NCI-H1436 treated with DMSO at 0.1 percent for 48 hours (cell line): Measurements from ENCODE around the gene EXOC1.
A peak's percentile ranks its signal among the peaks of the same experiment; 100 is the strongest.
"Not testable (repeated sequence)": the region's sequence is repeated elsewhere in the genome, so short reads cannot be mapped to it uniquely, and the experiment has no call there.

Source experiments
- DNase-seq: peaks from one replicate; lab custom pipeline; 2025; lab: John Stamatoyannopoulos, UW

Gene EXOC1, protein sequence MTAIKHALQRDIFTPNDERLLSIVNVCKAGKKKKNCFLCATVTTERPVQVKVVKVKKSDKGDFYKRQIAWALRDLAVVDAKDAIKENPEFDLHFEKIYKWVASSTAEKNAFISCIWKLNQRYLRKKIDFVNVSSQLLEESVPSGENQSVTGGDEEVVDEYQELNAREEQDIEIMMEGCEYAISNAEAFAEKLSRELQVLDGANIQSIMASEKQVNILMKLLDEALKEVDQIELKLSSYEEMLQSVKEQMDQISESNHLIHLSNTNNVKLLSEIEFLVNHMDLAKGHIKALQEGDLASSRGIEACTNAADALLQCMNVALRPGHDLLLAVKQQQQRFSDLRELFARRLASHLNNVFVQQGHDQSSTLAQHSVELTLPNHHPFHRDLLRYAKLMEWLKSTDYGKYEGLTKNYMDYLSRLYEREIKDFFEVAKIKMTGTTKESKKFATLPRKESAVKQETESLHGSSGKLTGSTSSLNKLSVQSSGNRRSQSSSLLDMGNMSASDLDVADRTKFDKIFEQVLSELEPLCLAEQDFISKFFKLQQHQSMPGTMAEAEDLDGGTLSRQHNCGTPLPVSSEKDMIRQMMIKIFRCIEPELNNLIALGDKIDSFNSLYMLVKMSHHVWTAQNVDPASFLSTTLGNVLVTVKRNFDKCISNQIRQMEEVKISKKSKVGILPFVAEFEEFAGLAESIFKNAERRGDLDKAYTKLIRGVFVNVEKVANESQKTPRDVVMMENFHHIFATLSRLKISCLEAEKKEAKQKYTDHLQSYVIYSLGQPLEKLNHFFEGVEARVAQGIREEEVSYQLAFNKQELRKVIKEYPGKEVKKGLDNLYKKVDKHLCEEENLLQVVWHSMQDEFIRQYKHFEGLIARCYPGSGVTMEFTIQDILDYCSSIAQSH

DNA sequence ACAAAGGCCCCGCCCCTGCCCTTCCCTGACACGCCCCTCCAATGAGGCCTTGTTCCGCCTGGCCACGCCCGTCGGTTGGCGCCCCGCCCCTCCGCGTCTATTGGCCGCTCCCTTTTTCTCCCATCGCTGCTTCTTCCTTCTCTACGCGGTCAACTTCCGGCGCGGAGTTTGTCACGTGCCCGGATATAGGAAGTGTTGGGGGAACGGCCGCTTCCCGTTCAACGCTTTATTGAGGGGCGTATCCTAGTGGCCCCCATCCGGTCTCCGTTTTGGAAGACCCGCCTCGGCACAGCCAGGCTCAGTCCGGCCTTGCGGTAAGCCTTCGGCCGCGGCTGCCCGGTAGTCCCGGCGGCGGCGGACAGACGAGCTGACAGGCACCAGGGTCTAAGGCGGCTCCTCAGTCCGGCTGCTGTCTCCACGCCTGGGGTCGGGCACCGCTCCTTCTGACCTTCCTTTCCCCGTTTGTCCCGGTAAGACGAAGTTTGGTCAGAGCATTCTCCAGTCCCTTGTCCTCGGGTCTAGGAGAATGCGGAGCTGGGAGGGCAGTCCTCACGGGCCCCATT is at the start of gene EXOC1:
EXOC1 (plus strand) TSS at position 165 of the 563 bp plus-strand sequence. CDS start 4,676 bp downstream, outside the sequence.
- DNase-seq = peak; percentile 86

DNA sequence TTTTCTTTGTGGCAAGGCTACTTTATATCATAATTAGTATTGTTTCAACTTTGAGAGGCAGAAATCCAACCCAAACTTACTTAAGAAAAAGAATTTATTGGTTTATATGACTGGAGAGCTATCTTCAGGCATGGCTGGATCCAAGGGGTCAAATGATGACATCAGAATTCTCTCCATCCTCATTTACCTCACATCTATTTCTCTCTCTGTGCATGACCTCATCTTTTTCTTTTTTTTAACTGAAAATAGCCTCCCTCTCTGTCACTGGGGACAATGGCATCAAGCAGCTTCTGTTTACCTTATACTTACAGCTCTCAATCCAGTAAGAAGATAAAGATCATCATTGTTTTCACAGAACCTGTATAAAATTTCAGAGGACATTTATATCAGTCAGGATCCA is 45.9 kb upstream of the EXOC1 start:
- DNase-seq = no peak

DNA sequence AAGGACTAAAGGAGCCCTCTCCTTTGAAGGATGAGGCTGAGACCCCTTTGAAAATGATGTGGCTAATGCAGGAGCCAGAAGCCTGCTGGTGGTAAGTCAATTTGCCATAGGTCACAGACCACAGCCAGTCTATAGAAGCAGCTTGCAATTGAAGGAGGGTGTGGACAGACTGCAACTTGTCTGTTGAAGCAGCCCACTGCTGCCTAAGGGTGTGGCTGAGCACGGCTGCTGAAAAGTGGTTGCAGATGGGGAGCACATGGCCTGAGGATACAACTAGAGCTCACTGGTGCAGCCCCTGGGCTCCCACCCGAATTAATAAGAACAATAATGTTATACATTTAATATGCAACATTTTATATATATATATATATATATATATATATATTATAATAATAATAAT is 45.3 kb upstream of the EXOC1 start:
- no peak for DNase-seq

DNA sequence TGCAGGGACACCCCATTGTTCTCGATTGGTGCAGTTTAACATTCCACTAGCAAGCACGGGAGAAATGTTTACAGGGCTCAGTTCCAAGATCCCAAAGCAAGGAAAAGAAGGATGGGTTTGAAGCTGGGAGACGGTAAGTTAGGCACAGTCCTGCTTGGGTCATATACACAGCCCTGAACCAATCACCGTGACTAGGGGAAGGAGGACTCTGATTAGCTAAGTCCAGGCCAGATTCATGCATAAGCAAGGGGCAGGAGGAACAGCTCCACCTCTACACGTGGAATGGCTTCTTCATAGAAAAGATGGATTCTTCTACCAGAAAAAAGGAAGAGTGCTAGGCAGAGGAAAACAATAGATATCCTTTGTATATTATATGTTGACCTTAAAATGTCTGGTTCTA is 44.8 kb upstream of the EXOC1 start:
- DNase-seq = no peak

DNA sequence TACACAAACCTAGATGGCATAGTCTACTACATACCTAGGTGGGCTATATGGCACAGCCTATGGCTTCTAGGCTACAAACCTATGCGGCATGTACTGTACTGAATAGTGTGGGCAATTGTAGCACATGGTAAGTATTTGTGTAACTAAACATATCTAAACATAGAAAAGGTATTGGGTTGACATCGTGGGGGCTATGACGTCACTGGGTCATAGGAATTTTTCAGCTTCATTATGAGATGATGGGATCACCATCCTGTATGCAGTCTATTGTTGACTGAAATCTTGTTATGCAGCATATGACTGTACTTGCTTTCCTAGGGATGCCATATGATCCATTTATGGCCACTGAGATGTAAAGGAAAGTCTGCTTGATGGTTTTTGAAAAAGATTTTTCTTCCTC is 35.8 kb upstream of the EXOC1 start:
- no peak for DNase-seq

DNA sequence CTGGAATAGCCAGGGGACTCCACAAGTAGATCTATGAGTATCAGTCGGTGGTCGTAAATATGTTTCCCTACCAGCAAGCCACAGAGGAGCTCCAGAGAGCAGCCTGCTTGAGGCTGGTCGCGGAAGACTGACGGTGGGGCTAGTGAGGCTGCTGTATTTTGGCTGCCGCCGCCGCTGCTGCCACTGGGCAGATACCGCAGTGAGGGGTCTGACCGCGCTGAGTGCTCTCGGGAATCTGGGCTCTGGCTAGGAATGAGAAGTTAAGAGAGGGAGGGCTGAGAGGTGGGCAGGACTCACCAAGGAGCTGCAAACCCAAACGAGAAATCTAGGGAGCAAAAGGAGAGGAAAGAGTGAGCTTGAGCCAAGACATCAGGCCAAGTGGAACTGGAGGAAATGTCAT is 33.8 kb upstream of the EXOC1 start, which contains the start of gene EXOC1L:
EXOC1L (plus strand) TSS at position 157 of the 400 bp plus-strand sequence; CDS start at position 394, 237 bp downstream.
- DNase-seq = no peak

DNA sequence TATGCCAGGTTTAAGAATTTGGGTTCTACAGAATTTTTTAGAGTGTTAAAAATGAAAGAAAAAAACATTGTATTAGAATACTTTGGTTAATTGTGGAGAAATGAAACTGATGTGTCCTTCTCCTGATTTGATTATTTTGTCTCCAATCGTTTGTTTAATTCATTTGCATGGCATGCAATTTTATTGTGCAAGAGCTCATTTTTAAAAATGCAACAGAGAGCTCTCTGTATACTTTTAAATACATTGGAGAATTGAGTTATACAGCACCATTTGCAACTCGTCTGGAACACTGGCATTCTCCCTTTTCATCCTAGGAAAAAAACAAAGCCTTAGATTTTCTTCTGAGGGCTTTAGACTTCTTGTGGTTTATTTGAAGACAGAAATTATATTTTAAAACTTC is 33.2 kb upstream of the EXOC1 start:
- DNase-seq = no peak

DNA sequence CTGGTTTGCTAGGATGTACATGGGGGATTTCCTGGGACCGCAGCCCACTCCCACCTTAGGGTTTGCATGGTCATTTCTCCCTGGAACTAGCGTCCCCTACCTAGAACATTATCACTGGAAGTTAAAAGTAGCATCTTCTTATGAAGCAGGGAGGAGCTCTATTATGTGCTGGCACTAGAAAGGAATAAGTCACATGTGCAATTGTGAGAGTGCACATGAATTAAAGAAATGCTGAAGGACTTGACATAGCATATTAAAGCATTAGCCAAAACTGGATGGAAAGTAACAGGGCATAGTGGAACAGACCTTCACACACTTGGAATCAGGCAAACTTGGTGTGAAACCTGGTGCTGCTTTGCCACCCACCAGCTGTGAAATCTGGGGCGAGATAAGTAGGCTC is 31.1 kb upstream of the EXOC1 start:
- DNase-seq = no peak

DNA sequence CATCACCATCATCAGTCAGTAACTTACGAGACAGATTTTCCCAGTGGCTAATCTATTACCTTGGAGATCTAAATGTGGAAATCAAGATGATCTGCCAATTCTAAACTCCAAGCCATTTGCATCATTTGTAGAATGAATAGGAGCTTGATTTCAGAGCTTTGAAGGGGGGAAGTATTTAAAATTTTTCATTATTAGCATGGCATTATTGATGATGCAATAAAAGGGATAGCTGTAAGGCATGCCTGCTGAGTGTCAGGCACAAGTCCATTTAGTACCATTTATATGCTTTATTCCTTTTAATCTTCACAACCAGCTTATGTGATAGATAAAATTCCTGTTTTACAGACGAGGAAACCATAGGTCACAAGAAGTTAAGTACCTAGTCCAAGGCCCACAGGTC is 28.6 kb upstream of the EXOC1 start:
- no peak for DNase-seq

DNA sequence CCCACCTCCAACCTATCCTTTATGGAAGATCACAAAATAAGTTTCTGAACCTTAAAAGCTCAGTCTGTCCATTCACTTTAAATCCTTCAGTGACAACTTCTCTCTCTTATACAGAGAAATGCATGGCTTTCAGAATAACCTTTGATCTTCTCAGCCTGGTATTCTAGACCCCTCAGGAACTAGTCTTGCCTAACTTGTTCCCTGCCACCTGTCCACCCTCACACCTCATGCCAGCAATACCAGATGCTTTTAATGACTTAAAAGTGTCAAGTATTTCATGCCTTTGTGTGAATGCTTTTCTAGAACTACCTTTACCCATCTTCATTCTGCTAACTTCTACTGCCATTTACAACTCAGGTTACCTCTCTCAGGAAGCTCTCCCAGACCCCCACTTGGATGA is 26.5 kb upstream of the EXOC1 start:
- no peak for DNase-seq

DNA sequence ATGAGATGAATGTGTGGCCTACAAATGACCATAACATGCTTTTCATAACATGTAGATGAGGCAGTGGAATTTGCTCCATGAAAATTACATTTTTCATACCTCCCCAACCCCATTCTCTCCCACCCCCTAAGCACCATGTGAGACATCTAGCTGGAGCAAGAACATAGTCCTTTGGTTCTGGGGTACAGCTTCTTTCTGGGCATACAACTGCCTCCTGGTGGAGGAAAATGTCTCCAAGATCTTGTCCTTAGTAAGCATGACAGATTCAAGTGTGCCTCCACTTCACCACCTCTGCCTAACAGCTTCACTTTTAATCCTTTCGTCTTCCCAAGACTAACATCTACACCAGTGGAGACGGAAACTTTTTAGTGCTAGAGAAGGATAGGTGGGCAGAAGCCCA is 25.9 kb upstream of the EXOC1 start:
- DNase-seq = no peak

DNA sequence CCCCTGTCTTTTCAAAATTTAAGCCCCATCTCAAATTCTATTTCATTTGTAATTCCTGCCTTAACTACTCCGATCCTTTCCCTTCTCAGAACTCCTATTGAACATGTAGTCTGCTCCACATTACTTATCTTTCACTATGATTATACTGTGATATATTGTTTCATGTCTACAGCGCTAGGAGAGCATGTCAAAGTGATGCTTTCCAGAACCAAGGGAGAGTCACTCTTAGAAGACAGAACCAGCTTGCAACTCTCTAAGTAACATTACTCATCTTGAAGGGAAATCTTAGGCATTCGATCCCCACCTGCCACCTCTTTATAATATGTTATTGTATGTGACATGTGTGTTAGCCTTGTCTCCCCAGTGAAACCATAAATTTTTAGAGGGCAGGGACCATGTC is 23.4 kb upstream of the EXOC1 start:
- DNase-seq = no peak

DNA sequence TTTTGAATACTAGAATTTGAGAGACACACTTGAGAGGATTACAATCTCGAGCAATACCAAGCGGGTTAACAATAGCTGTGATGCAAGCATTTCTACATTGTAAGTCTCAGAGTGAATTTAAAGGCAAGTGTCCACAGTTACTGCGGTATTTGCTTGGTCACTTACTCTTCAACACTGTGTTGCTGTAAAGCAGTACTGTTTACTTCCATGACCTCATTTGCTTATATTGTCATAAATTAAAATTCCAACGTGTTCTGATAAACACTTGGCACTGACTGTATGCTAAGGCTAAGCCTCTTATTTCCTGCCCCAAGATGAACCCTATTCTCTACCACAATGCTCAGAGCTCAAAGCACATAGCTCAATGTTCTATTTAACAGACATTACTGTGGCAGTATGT is 22.7 kb upstream of the EXOC1 start:
- no peak for DNase-seq

DNA sequence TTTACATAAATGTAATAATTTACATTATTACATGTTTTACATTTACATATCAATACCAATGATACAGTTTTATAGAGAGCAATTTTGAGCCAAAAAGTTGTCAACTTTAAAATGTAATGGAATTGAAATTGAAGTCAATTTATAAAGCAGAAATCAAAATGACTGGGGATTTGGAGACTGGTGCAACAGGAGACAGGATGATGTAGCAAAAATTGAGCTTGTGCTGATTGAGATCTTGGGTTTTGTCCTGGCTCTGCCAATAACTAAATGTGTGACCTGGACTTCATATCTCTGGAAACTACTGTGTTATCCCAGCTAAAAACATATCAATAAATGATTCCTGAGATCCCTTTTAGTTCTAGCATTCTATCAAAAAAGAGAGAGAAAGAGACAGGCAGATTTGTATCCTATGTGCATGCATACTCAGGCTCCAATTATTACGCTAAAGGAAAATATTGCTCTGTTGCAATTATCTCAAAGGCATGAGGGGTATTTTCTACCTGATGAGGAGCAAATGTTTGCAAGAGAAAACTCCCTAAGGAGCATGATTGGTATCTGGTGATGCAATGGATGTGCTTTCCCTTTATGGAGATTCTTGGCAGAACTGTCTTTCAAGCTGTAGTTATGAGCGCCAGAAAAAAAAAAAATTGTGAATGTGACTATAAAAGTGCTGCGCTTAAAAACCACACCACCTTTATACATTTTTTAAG is 19.2 kb upstream of the EXOC1 start:
- no peak for DNase-seq

DNA sequence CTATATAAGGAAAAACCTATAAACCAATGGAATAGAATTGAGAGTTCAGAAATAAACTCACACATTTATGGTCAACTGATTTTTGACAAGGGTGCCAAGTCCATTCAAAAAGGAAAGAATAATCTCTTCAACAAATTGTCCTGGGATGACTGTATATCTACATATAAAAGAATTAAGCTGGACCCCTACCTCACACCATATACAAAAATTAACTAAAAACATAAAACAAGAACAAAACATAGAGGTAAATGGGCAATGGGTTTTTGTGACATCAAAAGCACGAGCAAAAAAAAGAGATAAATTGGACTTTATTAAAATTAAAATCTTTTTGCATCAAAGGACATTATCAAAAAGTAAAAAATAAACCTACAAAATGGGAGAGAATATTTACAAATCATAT is 15.5 kb upstream of the EXOC1 start:
- no peak for DNase-seq

DNA sequence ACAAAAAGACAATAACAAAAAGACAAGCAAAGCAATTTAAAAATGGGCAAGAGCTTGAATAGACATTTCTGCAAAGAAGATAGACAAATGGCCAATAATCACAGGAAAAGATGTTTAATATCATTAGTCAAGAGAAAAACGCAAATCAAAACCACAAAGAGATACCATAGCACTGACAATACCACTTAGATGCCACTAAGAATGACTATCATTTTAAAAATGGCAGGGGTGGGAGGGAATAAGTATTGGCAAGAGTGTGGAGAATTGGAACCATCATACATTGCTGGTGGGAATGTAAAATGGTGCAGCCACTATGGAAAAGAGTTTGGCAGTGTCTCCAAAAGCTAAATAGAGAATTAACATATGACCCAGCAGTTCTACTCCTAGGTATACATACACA is 15.1 kb upstream of the EXOC1 start:
- DNase-seq = no peak

DNA sequence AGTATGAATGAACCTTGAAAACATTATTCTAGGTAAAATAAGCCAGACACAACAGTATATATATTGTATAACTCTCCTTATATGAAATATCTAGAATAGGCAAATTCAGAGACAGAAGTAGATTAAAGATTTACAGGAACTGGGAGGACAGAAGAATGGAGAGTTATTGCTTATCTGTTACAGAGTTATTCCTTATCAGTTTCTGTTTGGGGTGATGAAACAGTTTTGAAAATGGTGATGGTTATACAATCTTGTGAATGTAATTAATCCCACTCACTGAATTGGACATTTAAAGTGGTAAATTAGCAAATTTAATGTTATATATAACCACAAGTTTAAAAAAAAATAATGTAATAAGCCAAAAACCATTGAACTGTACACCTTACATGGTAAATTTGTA is 14.5 kb upstream of the EXOC1 start:
- no peak for DNase-seq

DNA sequence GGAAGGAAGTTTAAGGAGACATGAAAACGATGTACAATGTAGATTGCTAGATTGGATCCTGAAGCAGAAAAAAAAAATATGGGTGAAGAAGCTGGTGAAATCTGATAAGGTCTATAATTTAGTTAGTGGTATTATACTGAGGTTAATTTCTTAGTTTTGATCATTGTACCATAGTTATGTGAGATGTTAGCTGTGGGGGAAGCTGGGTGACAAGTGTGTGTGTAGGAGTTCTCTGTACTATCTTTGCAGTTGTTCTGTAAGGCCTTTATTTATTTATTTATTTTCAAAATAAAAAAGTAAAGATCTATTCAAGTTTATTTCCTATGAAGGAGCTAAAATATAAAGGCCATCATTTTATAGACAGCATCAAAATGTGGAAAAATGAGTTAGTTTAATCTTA is 12.5 kb upstream of the EXOC1 start:
- DNase-seq = no peak

DNA sequence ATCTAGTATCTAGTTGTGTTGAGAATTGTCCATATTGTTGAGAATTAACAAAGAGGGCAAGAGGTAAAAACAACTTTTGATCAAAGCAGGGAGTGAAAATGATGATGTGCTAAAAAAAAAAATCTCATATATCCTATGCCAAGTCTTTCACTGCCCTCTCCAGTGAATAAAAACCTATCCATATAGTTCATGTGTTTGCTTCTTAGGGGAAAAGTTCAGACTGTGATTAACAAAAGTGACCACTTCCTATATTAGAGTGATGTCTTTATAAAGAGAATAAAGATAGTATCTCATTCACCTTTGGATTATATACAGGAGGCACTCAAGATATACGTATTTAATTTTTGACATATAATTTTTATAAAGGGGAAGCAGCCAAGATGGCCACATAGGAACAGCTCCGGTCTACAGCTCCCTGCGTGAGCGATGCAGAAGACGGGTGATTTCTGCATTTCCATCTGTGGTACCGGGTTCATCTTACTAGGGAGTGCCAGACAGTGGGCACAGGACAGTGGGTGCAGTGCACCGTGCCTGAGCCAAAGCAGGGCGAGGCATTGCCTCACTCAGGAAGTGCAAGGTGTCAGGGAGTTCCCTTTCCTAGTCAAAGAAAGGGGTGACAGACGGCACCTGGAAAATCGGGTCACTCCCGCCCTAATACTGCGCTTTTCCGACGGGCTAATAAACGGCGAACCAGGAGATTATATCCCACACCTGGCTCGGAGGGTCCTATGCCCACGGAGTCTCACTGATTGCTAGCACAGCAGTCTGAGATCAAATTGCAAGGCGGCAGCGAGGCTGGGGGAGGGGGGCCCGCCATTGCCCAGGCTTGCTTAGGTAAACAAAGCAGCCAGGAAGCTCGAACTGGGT is 11.8 kb upstream of the EXOC1 start:
- DNase-seq = not testable (repeated sequence)

DNA sequence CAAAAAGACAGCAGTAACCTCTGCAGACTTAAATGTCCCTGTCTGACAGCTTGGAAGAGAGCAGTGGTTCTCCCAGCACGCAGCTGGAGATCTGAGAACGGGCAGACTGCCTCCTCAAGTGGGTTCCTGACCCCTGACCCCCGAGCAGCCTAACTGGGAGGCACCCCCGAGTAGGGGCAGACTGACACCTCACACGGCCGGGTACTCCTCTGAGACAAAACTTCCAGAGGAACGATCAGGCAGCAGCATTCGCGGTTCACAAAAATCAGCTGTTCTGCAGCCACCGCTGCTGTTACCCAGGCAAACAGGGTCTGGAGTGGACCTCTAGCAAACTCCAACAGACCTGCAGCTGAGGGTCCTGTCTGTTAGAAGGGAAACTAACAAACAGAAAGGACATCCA is 11.1 kb upstream of the EXOC1 start:
- DNase-seq = not testable (repeated sequence)

DNA sequence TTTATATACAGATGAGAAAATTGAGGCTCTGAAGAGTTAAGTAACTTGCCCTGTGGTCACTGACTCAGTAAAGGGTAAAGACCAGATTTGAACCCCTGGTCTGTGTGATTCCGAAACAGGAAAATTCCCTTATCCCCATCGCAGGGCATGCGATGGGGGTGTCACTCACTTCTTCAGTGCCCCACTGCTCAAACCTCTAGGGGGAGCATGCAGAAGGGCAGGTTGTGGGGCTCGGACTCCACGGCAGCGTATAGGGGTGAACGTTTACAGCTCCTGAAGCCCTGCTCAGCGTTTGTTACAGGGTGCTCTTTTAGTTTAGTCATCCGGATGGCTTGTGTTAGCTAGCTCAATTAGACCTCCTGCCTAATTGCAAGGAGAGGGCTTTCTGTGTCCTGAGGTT is 3.7 kb upstream of the EXOC1 start:
- no peak for DNase-seq
